SK-N-SH (cell line): ENCODE measurements around the gene CIT. TPM values are rescaled to one million over a fixed set of nuclear protein-coding genes. Genes with fewer than 3 reads are reported as not detected.

Experiments used
- CTCF ChIA-PET: fragments of 300-600, 350-600 bp; formaldehyde crosslinking; extraction: SDS; loops from one replicate; lab custom pipeline; 2021; lab: Yijun Ruan, JAX
- POLR2A ChIA-PET: fragments of 350-600 bp; sonication (Branson Sonifier 250); formaldehyde crosslinking; extraction: SDS; loops from one replicate; lab custom pipeline; 2020; ENCODE audit warnings: antibody characterized with exemption, inconsistent platforms; lab: Yijun Ruan, JAX
- DNase-seq: peaks from one replicate; pipeline ENCODE4 v3.0.0; 2012
- H2AFZ ChIP-seq: fragments of 200-600 bp; sonication (generic); 2 replicates; pipeline ENCODE4 v1.8.1; 2016; ENCODE audit warnings: antibody characterized with exemption, mild to moderate bottlenecking, low read depth
- H3F3A ChIP-seq: fragments of 200-600 bp; sonication (generic); replicated peaks from 2 replicates; pipeline ENCODE3; 2016; ENCODE audit warnings: antibody characterized with exemption, mild to moderate bottlenecking; ENCODE audit not compliant: insufficient read depth
- H3K27ac ChIP-seq, 2 experiments: fragments of 200-500 bp in 1 of 2; fragments of 200-600 bp in 1 of 2; sonication (Bioruptor generic) in 1 of 2; sonication (generic), shearing (Covaris generic) in 1 of 2; 2 replicates each; pipeline versions ENCODE4 v1.5.1 to v1.6.1; 2014 to 2016; ENCODE audit warnings: low read depth in 2 of 2, inconsistent platforms in 1 of 2, low read length in 1 of 2, mild to moderate bottlenecking in 1 of 2, mixed read lengths in 1 of 2
- H3K27me3 ChIP-seq: fragments of 200-600 bp; sonication (generic), shearing (Covaris generic); 2 replicates; pipeline ENCODE4 v1.6.1; 2016; ENCODE audit warnings: mixed run types; ENCODE audit not compliant: insufficient read depth
- H3K36me3 ChIP-seq, 2 experiments: fragments of 200-500 bp in 1 of 2; fragments of 200-600 bp in 1 of 2; sonication (Bioruptor generic) in 1 of 2; sonication (generic) in 1 of 2; replicated peaks in 1 of 2; 2 replicates each; pipeline versions ENCODE3 to v1.5.1; 2014 to 2016; ENCODE audit warnings: low read length in 1 of 2, mild to moderate bottlenecking in 1 of 2; ENCODE audit not compliant: insufficient read depth in 2 of 2, control insufficient read depth in 1 of 2
- H3K4me1 ChIP-seq, 2 experiments: fragments of 200-500 bp in 1 of 2; fragments of 200-600 bp in 1 of 2; sonication (Bioruptor generic) in 1 of 2; sonication (generic), shearing (Covaris generic) in 1 of 2; 2 replicates each; pipeline versions ENCODE4 v1.5.1 to v1.6.1; 2014 to 2016; ENCODE audit warnings: low read depth in 1 of 2, low read length in 1 of 2, mixed run types in 1 of 2; ENCODE audit not compliant: insufficient read depth in 2 of 2, control insufficient read depth in 1 of 2
- H3K4me2 ChIP-seq: fragments of 200-600 bp; sonication (generic), shearing (Covaris generic); 2 replicates; pipeline ENCODE4 v1.6.1; 2017; ENCODE audit warnings: mixed run types
- H3K4me3 ChIP-seq, 2 experiments: fragments of 200-500 bp in 1 of 2; fragments of 200-600 bp in 1 of 2; sonication (Bioruptor generic) in 1 of 2; sonication (generic), shearing (Covaris generic) in 1 of 2; 2 replicates each; pipeline versions ENCODE4 v1.5.1 to v1.8.1; 2014 to 2016; ENCODE audit warnings: low read depth in 2 of 2, inconsistent platforms in 1 of 2, low read length in 1 of 2, mild to moderate bottlenecking in 1 of 2, mixed read lengths in 1 of 2, moderate library complexity in 1 of 2
- H3K79me2 ChIP-seq: fragments of 200-600 bp; sonication (generic); 2 replicates; pipeline ENCODE4 v1.8.1; 2017; ENCODE audit warnings: mild to moderate bottlenecking; ENCODE audit not compliant: insufficient read depth
- H3K9ac ChIP-seq: fragments of 200-600 bp; sonication (generic); 2 replicates; pipeline ENCODE4 v1.6.1; 2017; ENCODE audit warnings: mixed run types
- H3K9me2 ChIP-seq: fragments of 200-600 bp; sonication (generic); 2 replicates; pipeline ENCODE4 v1.6.1; 2017; ENCODE audit warnings: mixed run types
- H3K9me3 ChIP-seq: fragments of 200-600 bp; sonication (generic); 2 replicates; pipeline ENCODE4 v1.6.1; 2017; ENCODE audit warnings: mixed run types, mild to moderate bottlenecking, moderate library complexity
- H4K20me1 ChIP-seq: fragments of 200-600 bp; sonication (generic); 2 replicates; pipeline ENCODE4 v1.6.1; 2017; ENCODE audit warnings: mild to moderate bottlenecking, mixed run types; ENCODE audit not compliant: insufficient read depth
- CHD2 ChIP-seq: fragments of 150-350 bp; IDR thresholded peaks from 2 replicates; pipeline ENCODE4 v1.6.1; 2018; ENCODE audit warnings: low read length; ENCODE audit not compliant: partially characterized antibody
- ELF1 ChIP-seq: IDR thresholded peaks from 2 replicates; pipeline ENCODE4 v1.4.0; 2012
- EZH2phosphoT487 ChIP-seq: fragments of 200-600 bp; sonication (generic); IDR thresholded peaks from 2 replicates; pipeline ENCODE4 v1.6.1; 2017; ENCODE audit warnings: low read depth, mixed run types, mild to moderate bottlenecking, antibody characterized with exemption, moderate library complexity, borderline replicate concordance
- FOXJ3 ChIP-seq: sonication (generic); formaldehyde crosslinking; IDR thresholded peaks from 2 replicates; pipeline ENCODE4 v1.5.1; 2020; ENCODE audit warnings: mild to moderate bottlenecking, missing genetic modification reagents
- FOXM1 ChIP-seq: IDR thresholded peaks from 2 replicates; pipeline ENCODE4 v1.4.0; 2012; ENCODE audit warnings: low read depth, mild to moderate bottlenecking
- GABPA ChIP-seq: IDR thresholded peaks from 2 replicates; pipeline ENCODE4 v1.4.0; 2012; ENCODE audit warnings: low read depth, mild to moderate bottlenecking
- MXI1 ChIP-seq: IDR thresholded peaks from 2 replicates; pipeline ENCODE4 v1.6.1; 2012; ENCODE audit warnings: mild to moderate bottlenecking, low read depth, low read length, improper control_type of control experiment
- NFIC ChIP-seq: IDR thresholded peaks from 2 replicates; pipeline ENCODE4 v1.4.0; 2012; ENCODE audit warnings: borderline replicate concordance
- NRF1 ChIP-seq: IDR thresholded peaks from 2 replicates; pipeline ENCODE4 v1.6.1; 2012; ENCODE audit warnings: low read depth, mild to moderate bottlenecking, low read length
- RAD21 ChIP-seq: IDR thresholded peaks from 2 replicates; pipeline ENCODE4 v1.6.1; 2012; ENCODE audit warnings: mild to moderate bottlenecking, low read length
- RCOR1 ChIP-seq: fragments of 150-350 bp; IDR thresholded peaks from 2 replicates; pipeline ENCODE4 v1.6.1; 2017; ENCODE audit warnings: antibody characterized with exemption, low read length
- RFX5 ChIP-seq: IDR thresholded peaks from 2 replicates; pipeline ENCODE4 v1.6.1; 2012; ENCODE audit warnings: mild to moderate bottlenecking, improper control_type of control experiment, low read length
- RXRA ChIP-seq: IDR thresholded peaks from 2 replicates; pipeline ENCODE4 v1.4.0; 2012; ENCODE audit warnings: low read depth, mild to moderate bottlenecking, borderline replicate concordance
- SIN3A ChIP-seq: IDR thresholded peaks from 2 replicates; pipeline ENCODE4 v1.6.1; 2012; ENCODE audit warnings: low read depth, mild to moderate bottlenecking, low read length, moderate library complexity, borderline replicate concordance
- SMC3 ChIP-seq: IDR thresholded peaks from 2 replicates; pipeline ENCODE4 v1.6.1; 2012; ENCODE audit warnings: low read depth, low read length, improper control_type of control experiment
- TCF12 ChIP-seq: IDR thresholded peaks from 2 replicates; pipeline ENCODE4 v1.4.0; 2012
- YY1 ChIP-seq: IDR thresholded peaks from 2 replicates; pipeline ENCODE4 v1.4.0; 2012; ENCODE audit warnings: low read depth, mild to moderate bottlenecking
- WGBS: methylation state at CpG from one replicate; pipeline ENCODE4 v1.1.6; 2017; ENCODE audit warnings: low lambda C conversion rate; 5-methylcytosine and 5-hydroxymethylcytosine counted together
- polyA plus RNA-seq, 3 experiments: library from polyadenylated mRNA; depleted of rRNA; stranded (reverse); fragments of >200 nt; gene quantifications; 2 replicates each; pipeline ENCODE4 v1.2.3, GENCODE V29; 2012
- TF ChIP-seq, protein P1 (sequence below): IDR thresholded peaks from 2 replicates; pipeline ENCODE4 v1.4.0; 2012; ENCODE audit warnings: low read depth
- TF ChIP-seq, protein P2 (sequence below): fragments of 150-350 bp; IDR thresholded peaks from 2 replicates; pipeline ENCODE4 v1.6.1; 2016; ENCODE audit warnings: mild to moderate bottlenecking, low read depth, low read length
- TF ChIP-seq, protein P3 (sequence below): IDR thresholded peaks from 2 replicates; pipeline ENCODE4; 2012
- TF ChIP-seq, protein P4 (sequence below): IDR thresholded peaks from 2 replicates; pipeline ENCODE4 v1.6.1; 2012; ENCODE audit warnings: mild to moderate bottlenecking, low read depth, low read length, moderate library complexity

CIT gene
- polyA plus RNA-seq, 1 of the 3 experiments (the other 2 are of a cell fraction): 7.7 TPM

DNA sequence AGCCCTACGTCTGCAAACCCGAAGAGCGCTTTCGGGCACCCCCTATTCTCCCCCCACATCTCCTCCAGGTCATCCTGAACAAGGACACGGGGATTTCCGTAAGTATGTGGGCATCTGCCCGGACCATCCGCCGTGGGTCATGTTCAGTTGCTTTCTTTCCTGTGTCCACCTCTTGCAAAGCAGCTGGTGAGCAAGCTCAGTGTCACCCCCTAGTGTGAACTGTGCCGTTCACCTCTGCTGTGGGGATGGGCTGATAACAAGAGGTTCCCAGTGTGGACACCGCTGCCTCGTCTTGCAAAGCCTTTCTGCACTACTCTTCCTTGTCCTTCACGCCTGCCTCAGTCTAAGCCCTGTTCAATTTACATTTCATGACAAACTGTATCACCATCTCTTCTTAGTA lies 200.5 kb downstream of the CIT start:
- Histone ChIP-seq H3K27ac (no peak overlapping the region), H4K20me1 (no peaks in the 10 kb centered on the region), H3K36me3 (peaks cover 56 to 96% of the 10 kb centered on the region in 2 experiments), H3K4me2 (no peak overlapping the region), H3K4me3 (no peak overlapping the region), H3K9ac (no peak overlapping the region), H2AFZ (no peak overlapping the region), H3F3A (no peaks in the 10 kb centered on the region), H3K4me1 (no peaks in the 10 kb centered on the region), H3K79me2 (peaks cover 22% of the 10 kb centered on the region; the same call in 1 of the 2 replicates), H3K27me3 (no peaks in the 10 kb centered on the region), H3K9me3 (no peaks in the 10 kb centered on the region), H3K9me2 (no peaks in the 10 kb centered on the region)
- 92% methylated on average over 13 of the region's 13 CpGs for WGBS
- POLR2A ChIA-PET: no interaction called here
- CTCF ChIA-PET: interaction anchor here (1.1 to 2.0 kb wide), 4 partner anchors 9 to 28 kb away, joined by 3 to 7 read pairs (median 4); partner anchors contain the start of gene PRKAB1
- TF ChIP-seq RCOR1 (no peak), YY1 (no peak)
- no peak for DNase-seq

DNA sequence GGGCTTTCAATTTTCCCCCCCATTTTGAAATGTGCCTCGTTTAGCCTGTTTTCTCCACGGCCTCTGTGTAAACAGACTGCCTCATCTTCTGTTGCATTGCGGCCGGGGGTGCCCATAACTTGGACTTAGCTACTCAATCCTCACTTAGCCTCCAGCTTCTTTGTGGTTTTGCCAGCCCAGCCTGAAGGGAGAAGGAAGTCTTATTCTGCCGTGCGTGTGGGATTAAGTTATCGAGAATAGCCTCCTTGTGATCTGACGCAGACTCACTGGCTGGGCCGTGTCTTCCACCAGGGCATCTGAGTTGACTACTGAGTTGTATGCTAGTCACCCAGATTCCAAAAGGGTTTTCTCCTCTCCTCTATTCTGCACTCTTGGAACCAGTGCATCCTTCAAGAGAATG lies 201.1 kb downstream of the CIT start:
- 97% methylated on average over 9 of the region's 9 CpGs for WGBS
- no peaks in the 10 kb centered on the region for H3K9me3 ChIP-seq
- no peak overlapping the region for H3K27ac ChIP-seq
- no peak overlapping the region for H2AFZ ChIP-seq
- POLR2A ChIA-PET: no interaction called here
- H3K4me3 ChIP-seq: no peak overlapping the region
- CTCF ChIA-PET: interaction anchor here (1.1 to 2.0 kb wide), 4 partner anchors 8 to 27 kb away, joined by 3 to 7 read pairs (median 4); partner anchors contain the start of gene PRKAB1
- H3K9me2 ChIP-seq: no peaks in the 10 kb centered on the region
- TF ChIP-seq NRF1 (no peak), RFX5 (no peak), NFIC (no peak), MXI1 (no peak), FOXJ3 (no peak), ELF1 (no peak), GABPA (no peak), SMC3 (no peak), RAD21 (no peak), CHD2 (no peak), RXRA (no peak), EZH2phosphoT487 (no peak), FOXM1 (no peak), SIN3A (no peak), TCF12 (no peak)
- TF ChIP-seq, protein P1, sequence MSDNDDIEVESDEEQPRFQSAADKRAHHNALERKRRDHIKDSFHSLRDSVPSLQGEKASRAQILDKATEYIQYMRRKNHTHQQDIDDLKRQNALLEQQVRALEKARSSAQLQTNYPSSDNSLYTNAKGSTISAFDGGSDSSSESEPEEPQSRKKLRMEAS: no peak
- TF ChIP-seq, protein P2, sequence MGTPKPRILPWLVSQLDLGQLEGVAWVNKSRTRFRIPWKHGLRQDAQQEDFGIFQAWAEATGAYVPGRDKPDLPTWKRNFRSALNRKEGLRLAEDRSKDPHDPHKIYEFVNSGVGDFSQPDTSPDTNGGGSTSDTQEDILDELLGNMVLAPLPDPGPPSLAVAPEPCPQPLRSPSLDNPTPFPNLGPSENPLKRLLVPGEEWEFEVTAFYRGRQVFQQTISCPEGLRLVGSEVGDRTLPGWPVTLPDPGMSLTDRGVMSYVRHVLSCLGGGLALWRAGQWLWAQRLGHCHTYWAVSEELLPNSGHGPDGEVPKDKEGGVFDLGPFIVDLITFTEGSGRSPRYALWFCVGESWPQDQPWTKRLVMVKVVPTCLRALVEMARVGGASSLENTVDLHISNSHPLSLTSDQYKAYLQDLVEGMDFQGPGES: no peak
- TF ChIP-seq, protein P3, sequence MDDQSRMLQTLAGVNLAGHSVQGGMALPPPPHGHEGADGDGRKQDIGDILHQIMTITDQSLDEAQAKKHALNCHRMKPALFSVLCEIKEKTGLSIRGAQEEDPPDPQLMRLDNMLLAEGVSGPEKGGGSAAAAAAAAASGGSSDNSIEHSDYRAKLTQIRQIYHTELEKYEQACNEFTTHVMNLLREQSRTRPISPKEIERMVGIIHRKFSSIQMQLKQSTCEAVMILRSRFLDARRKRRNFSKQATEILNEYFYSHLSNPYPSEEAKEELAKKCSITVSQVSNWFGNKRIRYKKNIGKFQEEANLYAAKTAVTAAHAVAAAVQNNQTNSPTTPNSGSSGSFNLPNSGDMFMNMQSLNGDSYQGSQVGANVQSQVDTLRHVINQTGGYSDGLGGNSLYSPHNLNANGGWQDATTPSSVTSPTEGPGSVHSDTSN: no peak
- TF ChIP-seq, protein P4, sequence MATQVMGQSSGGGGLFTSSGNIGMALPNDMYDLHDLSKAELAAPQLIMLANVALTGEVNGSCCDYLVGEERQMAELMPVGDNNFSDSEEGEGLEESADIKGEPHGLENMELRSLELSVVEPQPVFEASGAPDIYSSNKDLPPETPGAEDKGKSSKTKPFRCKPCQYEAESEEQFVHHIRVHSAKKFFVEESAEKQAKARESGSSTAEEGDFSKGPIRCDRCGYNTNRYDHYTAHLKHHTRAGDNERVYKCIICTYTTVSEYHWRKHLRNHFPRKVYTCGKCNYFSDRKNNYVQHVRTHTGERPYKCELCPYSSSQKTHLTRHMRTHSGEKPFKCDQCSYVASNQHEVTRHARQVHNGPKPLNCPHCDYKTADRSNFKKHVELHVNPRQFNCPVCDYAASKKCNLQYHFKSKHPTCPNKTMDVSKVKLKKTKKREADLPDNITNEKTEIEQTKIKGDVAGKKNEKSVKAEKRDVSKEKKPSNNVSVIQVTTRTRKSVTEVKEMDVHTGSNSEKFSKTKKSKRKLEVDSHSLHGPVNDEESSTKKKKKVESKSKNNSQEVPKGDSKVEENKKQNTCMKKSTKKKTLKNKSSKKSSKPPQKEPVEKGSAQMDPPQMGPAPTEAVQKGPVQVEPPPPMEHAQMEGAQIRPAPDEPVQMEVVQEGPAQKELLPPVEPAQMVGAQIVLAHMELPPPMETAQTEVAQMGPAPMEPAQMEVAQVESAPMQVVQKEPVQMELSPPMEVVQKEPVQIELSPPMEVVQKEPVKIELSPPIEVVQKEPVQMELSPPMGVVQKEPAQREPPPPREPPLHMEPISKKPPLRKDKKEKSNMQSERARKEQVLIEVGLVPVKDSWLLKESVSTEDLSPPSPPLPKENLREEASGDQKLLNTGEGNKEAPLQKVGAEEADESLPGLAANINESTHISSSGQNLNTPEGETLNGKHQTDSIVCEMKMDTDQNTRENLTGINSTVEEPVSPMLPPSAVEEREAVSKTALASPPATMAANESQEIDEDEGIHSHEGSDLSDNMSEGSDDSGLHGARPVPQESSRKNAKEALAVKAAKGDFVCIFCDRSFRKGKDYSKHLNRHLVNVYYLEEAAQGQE: no peak
- H3K36me3 ChIP-seq: peaks cover 58 to 95% of the 10 kb centered on the region in 2 experiments
- no peaks in the 10 kb centered on the region for H3F3A ChIP-seq
- H3K9ac ChIP-seq: no peak overlapping the region
- H3K4me1 ChIP-seq: no peaks in the 10 kb centered on the region
- peaks cover 28% of the 10 kb centered on the region; the same call in 1 of the 2 replicates for H3K79me2 ChIP-seq
- H4K20me1 ChIP-seq: no peaks in the 10 kb centered on the region
- DNase-seq: no peak
- H3K27me3 ChIP-seq: no peaks in the 10 kb centered on the region
- H3K4me2 ChIP-seq: no peak overlapping the region
